ENCODE data around the gene GRID2.

- TF ChIP-seq, protein P1, sequence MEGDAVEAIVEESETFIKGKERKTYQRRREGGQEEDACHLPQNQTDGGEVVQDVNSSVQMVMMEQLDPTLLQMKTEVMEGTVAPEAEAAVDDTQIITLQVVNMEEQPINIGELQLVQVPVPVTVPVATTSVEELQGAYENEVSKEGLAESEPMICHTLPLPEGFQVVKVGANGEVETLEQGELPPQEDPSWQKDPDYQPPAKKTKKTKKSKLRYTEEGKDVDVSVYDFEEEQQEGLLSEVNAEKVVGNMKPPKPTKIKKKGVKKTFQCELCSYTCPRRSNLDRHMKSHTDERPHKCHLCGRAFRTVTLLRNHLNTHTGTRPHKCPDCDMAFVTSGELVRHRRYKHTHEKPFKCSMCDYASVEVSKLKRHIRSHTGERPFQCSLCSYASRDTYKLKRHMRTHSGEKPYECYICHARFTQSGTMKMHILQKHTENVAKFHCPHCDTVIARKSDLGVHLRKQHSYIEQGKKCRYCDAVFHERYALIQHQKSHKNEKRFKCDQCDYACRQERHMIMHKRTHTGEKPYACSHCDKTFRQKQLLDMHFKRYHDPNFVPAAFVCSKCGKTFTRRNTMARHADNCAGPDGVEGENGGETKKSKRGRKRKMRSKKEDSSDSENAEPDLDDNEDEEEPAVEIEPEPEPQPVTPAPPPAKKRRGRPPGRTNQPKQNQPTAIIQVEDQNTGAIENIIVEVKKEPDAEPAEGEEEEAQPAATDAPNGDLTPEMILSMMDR (IDR thresholded peaks at IDR 0.05; ENCODE audit: poor library complexity, severe bottlenecking) = no peak
- TF ChIP-seq EZH2 (IDR thresholded peaks at IDR 0.05; ENCODE audit: borderline replicate concordance, insufficient read depth, low read length, poor library complexity, severe bottlenecking) (no peak), TAF1 (IDR thresholded peaks at IDR 0.05; ENCODE audit: low read depth) (no peak), RAD21 (conservative IDR thresholded peaks at IDR 0.05) (no peak), POLR2AphosphoS5 (IDR thresholded peaks at IDR 0.05) (peak; percentile 73), SMC3 (conservative IDR thresholded peaks at IDR 0.05; ENCODE audit: poor library complexity) (no peak), MXI1 (conservative IDR thresholded peaks at IDR 0.05; ENCODE audit: poor library complexity, severe bottlenecking) (no peak)
- TF ChIP-seq, protein P2, sequence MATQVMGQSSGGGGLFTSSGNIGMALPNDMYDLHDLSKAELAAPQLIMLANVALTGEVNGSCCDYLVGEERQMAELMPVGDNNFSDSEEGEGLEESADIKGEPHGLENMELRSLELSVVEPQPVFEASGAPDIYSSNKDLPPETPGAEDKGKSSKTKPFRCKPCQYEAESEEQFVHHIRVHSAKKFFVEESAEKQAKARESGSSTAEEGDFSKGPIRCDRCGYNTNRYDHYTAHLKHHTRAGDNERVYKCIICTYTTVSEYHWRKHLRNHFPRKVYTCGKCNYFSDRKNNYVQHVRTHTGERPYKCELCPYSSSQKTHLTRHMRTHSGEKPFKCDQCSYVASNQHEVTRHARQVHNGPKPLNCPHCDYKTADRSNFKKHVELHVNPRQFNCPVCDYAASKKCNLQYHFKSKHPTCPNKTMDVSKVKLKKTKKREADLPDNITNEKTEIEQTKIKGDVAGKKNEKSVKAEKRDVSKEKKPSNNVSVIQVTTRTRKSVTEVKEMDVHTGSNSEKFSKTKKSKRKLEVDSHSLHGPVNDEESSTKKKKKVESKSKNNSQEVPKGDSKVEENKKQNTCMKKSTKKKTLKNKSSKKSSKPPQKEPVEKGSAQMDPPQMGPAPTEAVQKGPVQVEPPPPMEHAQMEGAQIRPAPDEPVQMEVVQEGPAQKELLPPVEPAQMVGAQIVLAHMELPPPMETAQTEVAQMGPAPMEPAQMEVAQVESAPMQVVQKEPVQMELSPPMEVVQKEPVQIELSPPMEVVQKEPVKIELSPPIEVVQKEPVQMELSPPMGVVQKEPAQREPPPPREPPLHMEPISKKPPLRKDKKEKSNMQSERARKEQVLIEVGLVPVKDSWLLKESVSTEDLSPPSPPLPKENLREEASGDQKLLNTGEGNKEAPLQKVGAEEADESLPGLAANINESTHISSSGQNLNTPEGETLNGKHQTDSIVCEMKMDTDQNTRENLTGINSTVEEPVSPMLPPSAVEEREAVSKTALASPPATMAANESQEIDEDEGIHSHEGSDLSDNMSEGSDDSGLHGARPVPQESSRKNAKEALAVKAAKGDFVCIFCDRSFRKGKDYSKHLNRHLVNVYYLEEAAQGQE (IDR thresholded peaks at IDR 0.05; ENCODE audit: borderline replicate concordance) = no peak
These were observed 1172.0 kb downstream of the GRID2 start for GRCh38 chr4:93475730-93476129.

Measured in neural cell (in vitro differentiated cells).